GM12891 (cell line): ENCODE results near the gene TMTC4.
"Not testable (repeated sequence)": the region's sequence is repeated elsewhere in the genome, so short reads cannot be mapped to it uniquely, and the experiment has no call there.

Experiments used
- DNase-seq: peaks from one replicate; pipeline ENCODE4 v3.0.0; 2011; ENCODE audit warnings: low spot score; ENCODE audit not compliant: insufficient read length
- FAIRE-seq: peaks from 2 replicates; lab custom pipeline; 2011; peaks lifted over from hg19 to GRCh38; lab: Jason Lieb, UNC
- PAX5 ChIP-seq: IDR thresholded peaks from 2 replicates; pipeline ENCODE4 v1.6.1; 2011; ENCODE audit warnings: low read length, moderate library complexity, mild to moderate bottlenecking; ENCODE audit not compliant: insufficient read depth, severe bottlenecking
- POLR2A ChIP-seq: IDR thresholded peaks from 2 replicates; pipeline ENCODE4 v1.6.1; 2011; ENCODE audit warnings: low read depth, low read length, control low read depth
- POLR2AphosphoS5 ChIP-seq: IDR thresholded peaks from 2 replicates; pipeline ENCODE4 v1.6.1; 2011; ENCODE audit warnings: low read depth, low read length, control low read depth
- POU2F2 ChIP-seq: IDR thresholded peaks from 2 replicates; pipeline ENCODE4 v1.6.1; 2011; ENCODE audit warnings: low read depth, mild to moderate bottlenecking, control low read depth, low read length, moderate library complexity
- SPI1 ChIP-seq: IDR thresholded peaks from 2 replicates; pipeline ENCODE4 v1.6.1; 2011; ENCODE audit warnings: low read depth, low read length, control low read depth
- TAF1 ChIP-seq: IDR thresholded peaks from 2 replicates; pipeline ENCODE4 v1.6.1; 2011; ENCODE audit warnings: low read depth, low read length, control low read depth

Gene TMTC4

GRCh38 chr13:100694722-100695508, 20.3 kb upstream of the TMTC4 start:
- no peak for TF ChIP-seq POU2F2
- no peak for TF ChIP-seq POLR2AphosphoS5
- no peak for TF ChIP-seq PAX5
- TF ChIP-seq TAF1 = no peak
- DNase-seq (no peak), FAIRE-seq (no peak)

- DNase-seq = no peak
- TF ChIP-seq PAX5 (no peak), POLR2AphosphoS5 (no peak), SPI1 (0 out of 2 replicates have a peak, but pooled peaks have one; percentile 9), TAF1 (no peak), POU2F2 (no peak), POLR2A (no peak)
- FAIRE-seq = no peak
These were observed 14.6 kb upstream of the TMTC4 start for GRCh38 chr13:100689191-100689590.

GRCh38 chr13:100680131-100680530, 5.5 kb upstream of the TMTC4 start:
- TF ChIP-seq PAX5 = no peak
- no peak for TF ChIP-seq POLR2AphosphoS5
- TF ChIP-seq SPI1 = no peak
- no peak for TF ChIP-seq POU2F2
- TF ChIP-seq TAF1 = no peak
- TF ChIP-seq POLR2A = no peak
- no peak for FAIRE-seq
- no peak for DNase-seq

GRCh38 chr13:100677128-100677527, 2.5 kb upstream of the TMTC4 start:
- FAIRE-seq, DNase-seq: not testable (repeated sequence)

GRCh38 chr13:100675661-100676129, 1.1 kb upstream of the TMTC4 start:
- FAIRE-seq (peak; percentile 86), DNase-seq (no peak)
- TF ChIP-seq POLR2AphosphoS5 (no peak), SPI1 (no peak), POLR2A (no peak), POU2F2 (no peak), TAF1 (no peak), PAX5 (no peak)

GRCh38 chr13:100674872-100675660, 471 bp upstream of the TMTC4 start:
- DNase-seq (peak; percentile 99), FAIRE-seq (peak; percentile 99)
- TF ChIP-seq PAX5 (no peak), POLR2A (no peak), TAF1 (no peak), SPI1 (no peak), POLR2AphosphoS5 (no peak), POU2F2 (no peak)

GRCh38 chr13:100673713-100674571, 653 bp downstream of the TMTC4 start:
- TF ChIP-seq POLR2AphosphoS5 (no peak), PAX5 (no peak), POU2F2 (no peak), SPI1 (no peak), TAF1 (no peak; the same call in 1 of the 2 replicates), POLR2A (no peak)
- DNase-seq = peak; percentile 44
- no peak for FAIRE-seq

GRCh38 chr13:100673376-100673712, 1.3 kb downstream of the TMTC4 start:
- TF ChIP-seq POU2F2 (no peak), POLR2A (no peak), POLR2AphosphoS5 (no peak), SPI1 (no peak), PAX5 (no peak), TAF1 (no peak)
- DNase-seq (no peak), FAIRE-seq (peak; percentile 13)
